ENCODE data around the gene POLK.

DNA sequence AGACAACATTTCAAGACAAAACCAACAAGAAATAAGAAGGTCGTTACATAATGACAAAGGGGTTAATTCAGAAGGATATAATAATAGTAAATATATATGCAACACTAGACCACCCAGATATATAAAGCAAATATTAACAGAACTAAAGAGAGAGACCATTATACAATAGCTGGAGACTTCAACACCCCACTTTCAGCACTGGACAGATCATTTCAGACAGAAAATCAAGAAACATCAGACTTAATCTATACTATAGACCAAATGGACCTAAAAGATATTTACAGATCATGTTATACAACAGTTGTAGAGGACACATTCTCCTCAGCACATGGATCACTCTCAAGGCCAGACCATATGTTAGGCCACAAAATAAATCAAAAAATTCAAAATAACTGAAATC is 27.1 kb upstream of the POLK start:
- TF ChIP-seq, protein P1, sequence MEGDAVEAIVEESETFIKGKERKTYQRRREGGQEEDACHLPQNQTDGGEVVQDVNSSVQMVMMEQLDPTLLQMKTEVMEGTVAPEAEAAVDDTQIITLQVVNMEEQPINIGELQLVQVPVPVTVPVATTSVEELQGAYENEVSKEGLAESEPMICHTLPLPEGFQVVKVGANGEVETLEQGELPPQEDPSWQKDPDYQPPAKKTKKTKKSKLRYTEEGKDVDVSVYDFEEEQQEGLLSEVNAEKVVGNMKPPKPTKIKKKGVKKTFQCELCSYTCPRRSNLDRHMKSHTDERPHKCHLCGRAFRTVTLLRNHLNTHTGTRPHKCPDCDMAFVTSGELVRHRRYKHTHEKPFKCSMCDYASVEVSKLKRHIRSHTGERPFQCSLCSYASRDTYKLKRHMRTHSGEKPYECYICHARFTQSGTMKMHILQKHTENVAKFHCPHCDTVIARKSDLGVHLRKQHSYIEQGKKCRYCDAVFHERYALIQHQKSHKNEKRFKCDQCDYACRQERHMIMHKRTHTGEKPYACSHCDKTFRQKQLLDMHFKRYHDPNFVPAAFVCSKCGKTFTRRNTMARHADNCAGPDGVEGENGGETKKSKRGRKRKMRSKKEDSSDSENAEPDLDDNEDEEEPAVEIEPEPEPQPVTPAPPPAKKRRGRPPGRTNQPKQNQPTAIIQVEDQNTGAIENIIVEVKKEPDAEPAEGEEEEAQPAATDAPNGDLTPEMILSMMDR (IDR thresholded peaks at IDR 0.05; ENCODE audit: insufficient read depth, low read depth, low read length) = no peak
- TF ChIP-seq EZH2 (IDR thresholded peaks at IDR 0.05; ENCODE audit: insufficient read depth, low read length) = no peak

Measured in astrocyte (in vitro differentiated cells and primary cell).